ENCODE results near the gene VILL. TPM values are rescaled to one million over a fixed set of nuclear protein-coding genes. Genes with fewer than 3 reads are reported as not detected.

Gene VILL
- total and polyA plus RNA-seq, 12 donors, result 1.2 to 6.4 (median 2.4) TPM

GRCh38 chr3:37997342-37997741 lies 6.8 kb downstream of the VILL start:
- no peak for DNase-seq
- Histone ChIP-seq H3K27ac (peak overlapping the region in 1 of 10 donors; percentile 92), H3K4me3 (no peak overlapping the region), H3K9me3 (no peaks in the 10 kb centered on the region), H3K4me1 (peaks cover 0 to 52% (median 26%) of the 10 kb centered on the region in 9 donors), H3K27me3 (no peaks in the 10 kb centered on the region), H3K36me3 (peaks cover 0 to 30% (median 0%) of the 10 kb centered on the region in 9 donors)
- no peak for TF ChIP-seq CTCF (IDR thresholded peaks at IDR 0.05)
- intact Hi-C loops (cut with DNase I), result loop anchor here in 1 of 10 donors (2.0 kb wide), 1 partner anchor 141 kb away; no protein-coding TSS in a partner anchor
- 91 to 95% methylated on average over 10 of the region's 10 CpGs for WGBS, 2 donors
- ATAC-seq, result no peak

- H3K4me3 ChIP-seq, result peak overlapping the region in 3 of 10 donors; percentile 45 to 59 (median 48)
- H3K36me3 ChIP-seq, result peaks cover 0 to 36% (median 0%) of the 10 kb centered on the region in 9 donors
- H3K9me3 ChIP-seq, result no peaks in the 10 kb centered on the region
- no peaks in the 10 kb centered on the region for H3K27me3 ChIP-seq
- H3K27ac ChIP-seq, result peak overlapping the region in 9 of 10 donors; percentile 85 to 95 (median 89)
- 82 to 88% methylated on average over 6 of the region's 6 CpGs for WGBS, 2 donors
- intact Hi-C loops (cut with DNase I), result loop anchor here in 1 of 10 donors (2.0 kb wide), 1 partner anchor 141 kb away; no protein-coding TSS in a partner anchor
- ATAC-seq, result peak in 2 of 8 donors; percentile 0
- no peak for TF ChIP-seq CTCF (IDR thresholded peaks at IDR 0.05)
- peak in 1 of 2 donors; percentile 28 for DNase-seq
- peaks cover 0 to 52% (median 28%) of the 10 kb centered on the region in 9 donors for H3K4me1 ChIP-seq
Measured at GRCh38 chr3:37997791-37998370, 7.3 kb downstream of the VILL start.

GRCh38 chr3:37999836-38000235 lies 9.2 kb downstream of the VILL start:
- Histone ChIP-seq H3K27ac (no peak overlapping the region), H3K4me1 (peaks cover 0 to 53% (median 31%) of the 10 kb centered on the region in 9 donors)
- 92 to 96% methylated on average over 6 of the region's 6 CpGs for WGBS, 2 donors

More at GRCh38 chr3:37999836-38000235, 9.2 kb downstream of the VILL start:
- Histone ChIP-seq H3K36me3 (peaks cover 0 to 37% (median 0%) of the 10 kb centered on the region in 9 donors), H3K27me3 (no peaks in the 10 kb centered on the region), H3K4me3 (no peak overlapping the region), H3K9me3 (no peaks in the 10 kb centered on the region)
- DNase-seq (no peak), ATAC-seq (no peak)
- TF ChIP-seq CTCF (IDR thresholded peaks at IDR 0.05), result no peak
- intact Hi-C loops (cut with DNase I), result loop anchor here in 5 of 10 donors (2.0 to 10.0 kb wide), 6 partner anchors 141 to 655 kb away; no protein-coding TSS in a partner anchor
